ENCODE data around the gene TRIL.

Gene TRIL

DNA sequence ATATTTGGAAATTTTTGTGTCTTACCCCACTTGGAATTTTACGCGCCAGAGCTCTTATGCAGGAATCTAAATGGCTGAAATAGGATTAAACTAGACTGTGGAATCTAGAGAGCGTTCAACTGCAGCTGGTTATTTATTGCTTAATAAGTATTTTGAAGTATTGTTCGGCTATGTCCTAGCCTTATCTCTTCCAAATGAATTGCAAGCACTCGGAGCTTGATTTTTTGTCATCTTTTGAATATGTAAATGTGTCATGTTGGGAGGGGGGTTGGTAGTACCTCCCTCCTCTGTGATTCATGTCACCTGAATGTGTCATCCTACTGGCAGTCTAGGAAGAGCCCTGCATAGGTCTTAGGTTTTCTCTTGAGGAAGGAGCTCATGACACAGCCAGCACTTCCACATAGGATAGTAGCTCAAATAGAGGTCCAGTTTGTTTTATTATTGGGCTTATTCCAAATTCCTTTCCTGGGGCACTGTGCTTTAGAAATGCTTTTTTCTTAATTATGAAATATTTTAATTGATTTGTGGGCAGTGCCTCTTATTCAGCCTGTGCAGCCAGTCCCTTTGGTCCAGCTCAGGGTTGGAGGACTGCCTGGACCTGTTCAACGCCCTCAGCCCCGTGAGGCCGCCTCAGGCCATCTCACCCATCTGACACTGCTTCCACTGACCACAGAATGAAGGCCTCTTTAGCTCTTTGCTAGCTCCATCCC lies 22.5 kb upstream of the TRIL start:
- no peak for DNase-seq

DNA sequence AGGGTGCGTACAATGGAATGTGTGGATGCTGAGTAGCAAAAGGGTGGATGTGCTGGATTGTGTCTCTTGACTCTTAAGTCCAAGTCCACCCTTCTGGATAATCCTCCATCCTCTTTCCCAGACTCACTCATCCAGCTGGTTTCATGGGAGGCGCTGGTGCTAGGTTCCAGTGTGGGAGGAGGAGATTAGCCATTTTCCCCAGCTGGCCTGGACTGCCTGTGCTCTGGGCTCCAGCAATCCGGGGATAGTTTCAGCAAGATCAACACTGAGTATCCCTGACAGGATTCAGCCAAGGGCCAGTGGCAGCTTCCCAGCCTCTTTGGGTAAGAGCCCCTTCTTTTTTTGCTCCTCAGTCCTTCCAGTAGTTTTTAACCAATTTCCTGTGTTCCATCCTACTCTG lies 21.6 kb upstream of the TRIL start:
- no peak for DNase-seq

DNA sequence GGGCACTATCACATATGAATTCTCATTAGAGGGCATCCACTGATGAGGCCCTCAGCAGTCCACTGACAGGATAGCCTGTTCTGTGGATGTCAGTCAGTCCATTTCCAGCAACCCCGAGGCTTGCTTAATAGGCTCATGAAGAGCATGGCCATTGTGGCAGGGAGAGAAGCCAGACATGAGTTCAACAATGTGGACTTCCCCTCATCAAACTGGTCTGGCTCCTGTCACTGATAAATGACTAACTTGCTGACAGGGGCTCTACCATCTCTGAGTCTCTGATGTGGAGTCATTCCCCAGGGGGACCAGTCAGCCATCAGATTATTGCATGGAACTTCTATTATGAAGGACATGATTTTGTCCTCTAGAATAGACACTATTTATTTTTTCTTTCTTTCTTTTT lies 19.8 kb upstream of the TRIL start:
- no peak for DNase-seq

DNA sequence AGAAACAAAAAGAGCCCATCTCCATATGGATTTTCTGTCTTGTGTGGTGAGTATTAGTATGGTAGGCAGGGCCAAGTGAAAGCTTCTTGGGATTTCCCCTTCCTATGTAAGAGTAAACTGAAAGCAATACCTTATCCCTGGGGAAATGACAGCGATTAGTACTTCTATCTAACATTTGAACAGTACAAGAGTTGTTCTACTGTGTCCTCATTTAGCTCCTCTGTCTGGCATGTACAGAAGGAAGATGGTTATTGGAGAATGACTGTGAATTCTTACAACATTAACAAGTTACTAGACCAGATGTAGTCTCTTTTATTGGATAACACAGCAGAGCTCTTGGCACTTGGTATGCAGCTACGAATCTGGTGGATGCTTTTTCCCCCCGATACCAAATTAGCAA lies 17.9 kb upstream of the TRIL start:
- DNase-seq, result no peak

- no peak for DNase-seq
Measured at GRCh38 chr7:28973591-28973990, 15.5 kb upstream of the TRIL start.

DNA sequence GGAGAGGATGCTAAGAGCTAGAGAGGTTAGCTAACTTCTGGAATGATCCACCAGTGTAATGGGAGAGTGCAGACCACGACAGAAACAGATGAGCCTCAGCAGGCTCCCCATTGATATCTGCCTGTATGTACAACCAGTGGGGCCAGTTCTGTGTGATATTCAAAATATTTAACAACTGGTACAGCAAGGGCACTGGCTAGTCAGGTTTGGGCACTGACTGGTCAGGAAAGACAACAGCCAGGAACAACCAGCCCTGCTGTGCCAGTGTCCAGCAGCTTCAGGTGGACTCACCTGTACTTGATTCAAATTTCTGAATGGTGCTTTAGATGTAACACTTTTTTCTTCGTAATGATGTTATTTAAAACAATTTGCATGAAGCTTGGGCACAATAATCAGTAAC lies 5.9 kb upstream of the TRIL start:
- no peak for DNase-seq

- DNase-seq, result no peak
Measured at GRCh38 chr7:28961972-28962371, 3.8 kb upstream of the TRIL start.

DNA sequence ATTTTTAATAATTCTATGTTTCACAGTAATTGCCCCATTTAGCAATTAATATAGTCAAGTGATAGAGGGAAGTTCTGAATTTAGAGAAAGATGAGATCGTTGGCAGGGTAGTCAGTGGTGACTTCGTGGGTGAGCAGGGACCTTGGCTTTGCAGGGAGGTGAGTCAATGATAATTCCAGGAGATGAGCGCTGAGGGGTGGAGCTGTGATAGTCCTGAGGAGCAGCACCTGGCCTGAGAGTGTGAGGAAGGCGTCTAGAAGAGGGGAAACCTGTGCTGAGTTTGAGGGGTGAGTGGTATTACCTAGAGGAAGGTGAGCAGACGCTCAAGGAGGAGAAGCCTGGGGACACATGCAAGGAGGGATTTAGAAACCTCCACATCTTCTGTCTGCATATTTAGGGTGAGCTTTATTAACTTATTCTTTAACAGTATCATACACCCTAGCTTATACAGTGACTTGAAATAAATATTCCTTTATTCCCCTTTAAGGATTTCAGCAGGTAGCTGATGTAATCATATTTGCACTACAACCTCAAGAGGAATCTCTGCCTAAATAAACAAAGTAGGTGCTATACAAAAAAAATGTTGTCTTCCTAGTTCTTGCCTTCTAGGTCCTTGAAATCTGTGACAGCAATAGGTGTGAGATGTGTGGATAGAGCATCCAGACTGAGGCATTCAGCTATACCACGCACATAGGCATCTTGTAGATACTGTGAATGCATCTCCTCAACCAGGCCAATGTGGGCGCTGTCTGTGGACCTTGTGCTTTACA lies 2.1 kb upstream of the TRIL start:
- DNase-seq, result no peak

- no peak for DNase-seq
Measured at GRCh38 chr7:28958980-28959347, 834 bp upstream of the TRIL start.

DNA sequence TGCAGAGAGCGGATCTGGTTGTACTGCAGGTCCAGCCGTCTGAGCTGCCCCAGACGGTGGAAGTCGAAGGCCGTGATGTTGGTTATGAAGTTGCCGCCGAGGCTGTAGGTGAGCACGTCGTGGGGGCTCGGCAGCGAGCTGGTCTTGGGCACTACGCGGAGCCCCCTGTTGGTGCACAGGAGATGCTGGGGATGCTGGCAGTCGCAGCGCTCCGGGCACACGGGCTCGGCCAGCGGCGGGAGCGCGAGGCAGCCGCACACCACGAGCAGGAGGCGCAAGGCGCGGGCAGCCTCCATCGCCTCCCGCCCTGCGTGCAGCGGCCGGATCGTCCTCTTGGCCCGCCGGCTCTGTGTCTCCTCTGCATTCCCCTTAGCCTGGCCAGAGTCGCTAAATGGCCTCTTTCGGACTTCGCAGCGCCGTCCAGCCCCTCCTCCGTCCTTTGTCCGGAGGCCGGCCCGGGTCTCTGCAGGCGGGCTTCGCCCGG lies 337 bp downstream of the TRIL start:
- DNase-seq, result no peak

GRCh38 chr7:28957064-28957750 lies 923 bp downstream of the TRIL start:
- no peak for DNase-seq

DNA sequence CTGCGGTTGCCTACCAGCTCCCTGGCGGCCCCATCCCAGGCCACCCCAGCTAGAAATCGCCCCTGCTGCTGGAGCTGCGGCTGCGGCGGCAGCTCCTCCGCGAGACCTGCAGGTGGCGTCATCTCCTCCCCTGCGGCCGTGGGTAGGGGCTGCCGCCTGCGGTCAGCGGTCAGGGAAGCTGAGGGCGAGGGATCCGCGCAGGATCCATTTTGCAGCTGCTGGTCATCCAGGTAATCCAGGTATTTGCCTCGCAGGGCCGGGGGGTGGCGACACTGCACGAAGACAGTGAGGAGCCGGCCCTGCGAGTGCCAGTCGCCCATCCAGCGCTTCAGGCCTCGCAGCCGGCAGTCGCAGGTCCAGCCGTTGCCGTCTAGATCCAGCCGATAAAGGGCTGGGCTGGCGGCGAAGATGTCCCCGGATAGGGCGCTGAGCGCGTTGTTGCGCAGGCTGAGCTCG lies 1.5 kb downstream of the TRIL start:
- no peak for DNase-seq

DNA sequence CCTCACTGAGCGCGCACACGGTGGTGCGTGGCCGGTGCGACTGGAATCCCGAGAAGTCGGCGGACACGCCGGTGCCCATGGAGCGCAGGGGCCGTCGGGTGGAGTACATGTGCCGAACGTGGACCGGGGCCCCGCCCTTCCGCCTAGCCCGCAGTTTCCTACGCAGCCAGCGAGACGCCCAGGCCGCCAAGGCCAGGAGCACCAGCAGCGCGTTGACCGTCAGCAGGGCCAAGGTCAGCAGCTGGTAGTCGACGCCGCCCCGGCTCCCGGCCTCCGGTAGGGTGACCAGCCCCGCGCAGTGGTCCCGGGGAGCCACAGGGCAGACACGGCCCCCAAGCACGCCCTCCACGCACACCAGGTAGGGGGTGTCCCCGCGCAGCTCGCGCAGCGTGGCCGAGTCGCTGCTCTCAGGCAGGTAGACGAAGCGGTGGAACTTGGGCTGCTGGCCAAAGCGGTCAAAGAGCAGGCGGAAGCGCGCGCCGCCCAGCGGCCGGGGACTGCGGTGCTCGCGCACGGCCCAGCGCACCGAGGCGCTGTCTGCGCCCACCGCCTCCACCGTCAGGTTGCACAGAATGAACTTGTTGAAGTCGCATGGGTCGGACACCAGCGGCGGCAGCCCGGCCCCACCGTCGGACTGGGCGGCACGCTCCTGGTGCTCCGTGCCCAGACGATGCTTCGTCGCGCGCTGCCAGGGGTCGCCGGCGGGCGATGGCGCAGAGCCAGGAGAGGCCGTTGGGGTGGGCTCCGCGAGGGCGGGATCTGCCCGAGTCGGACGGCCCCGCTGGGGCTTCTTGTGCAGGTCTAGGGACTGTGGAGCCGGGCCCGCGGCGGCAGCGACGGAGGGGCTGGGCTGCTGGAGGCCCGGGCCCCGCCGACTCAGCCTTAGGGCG lies 2.2 kb downstream of the TRIL start:
- DNase-seq, result no peak

DNA sequence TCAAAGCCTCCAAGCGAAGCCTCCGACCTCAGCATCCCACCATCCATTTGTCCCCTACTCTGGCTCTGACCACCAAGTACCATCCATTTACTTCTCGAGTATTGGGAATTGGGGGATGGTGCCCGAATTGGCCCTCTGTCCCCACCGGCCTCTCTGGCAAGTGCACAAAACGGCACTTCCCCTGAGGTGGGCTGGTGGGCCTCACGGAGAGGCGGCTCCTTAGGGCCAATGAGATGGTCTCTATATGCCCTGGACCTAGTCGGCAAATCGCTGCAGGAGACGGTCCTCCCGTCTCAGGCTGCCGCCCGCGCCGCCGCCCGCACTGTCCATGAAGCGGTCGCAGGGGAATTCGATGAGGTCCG lies 2.8 kb downstream of the TRIL start:
- DNase-seq, result no peak

GRCh38 chr7:28954946-28955345 lies 3.2 kb downstream of the TRIL start:
- no peak for DNase-seq

GRCh38 chr7:28954471-28954870 lies 3.7 kb downstream of the TRIL start:
- no peak for DNase-seq

DNA sequence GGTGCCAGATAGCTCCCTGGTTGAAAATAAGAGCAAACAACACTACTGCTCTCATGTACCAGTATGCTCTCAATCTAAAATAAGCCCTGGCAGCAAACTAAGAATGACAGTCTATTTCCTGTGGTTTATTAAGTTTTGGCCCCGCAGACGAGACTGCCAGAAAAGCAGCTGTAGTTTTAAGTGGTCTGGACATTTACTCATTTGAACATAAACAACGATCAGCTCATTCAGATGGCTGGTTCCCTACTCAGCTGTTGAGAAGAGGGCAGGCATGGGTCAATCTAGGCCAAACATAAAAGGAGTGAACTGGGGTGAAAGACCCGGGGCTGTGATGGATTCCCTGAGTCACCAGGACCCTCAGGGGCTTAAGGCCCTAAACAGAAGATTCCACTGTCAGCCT lies 4.5 kb downstream of the TRIL start:
- no peak for DNase-seq

GRCh38 chr7:28942168-28942567 lies 16.0 kb downstream of the TRIL start:
- no peak for DNase-seq

GRCh38 chr7:28941633-28942032 lies 16.5 kb downstream of the TRIL start:
- DNase-seq, result no peak

- DNase-seq, result no peak
Measured at GRCh38 chr7:28940741-28941384, 17.3 kb downstream of the TRIL start.

DNA sequence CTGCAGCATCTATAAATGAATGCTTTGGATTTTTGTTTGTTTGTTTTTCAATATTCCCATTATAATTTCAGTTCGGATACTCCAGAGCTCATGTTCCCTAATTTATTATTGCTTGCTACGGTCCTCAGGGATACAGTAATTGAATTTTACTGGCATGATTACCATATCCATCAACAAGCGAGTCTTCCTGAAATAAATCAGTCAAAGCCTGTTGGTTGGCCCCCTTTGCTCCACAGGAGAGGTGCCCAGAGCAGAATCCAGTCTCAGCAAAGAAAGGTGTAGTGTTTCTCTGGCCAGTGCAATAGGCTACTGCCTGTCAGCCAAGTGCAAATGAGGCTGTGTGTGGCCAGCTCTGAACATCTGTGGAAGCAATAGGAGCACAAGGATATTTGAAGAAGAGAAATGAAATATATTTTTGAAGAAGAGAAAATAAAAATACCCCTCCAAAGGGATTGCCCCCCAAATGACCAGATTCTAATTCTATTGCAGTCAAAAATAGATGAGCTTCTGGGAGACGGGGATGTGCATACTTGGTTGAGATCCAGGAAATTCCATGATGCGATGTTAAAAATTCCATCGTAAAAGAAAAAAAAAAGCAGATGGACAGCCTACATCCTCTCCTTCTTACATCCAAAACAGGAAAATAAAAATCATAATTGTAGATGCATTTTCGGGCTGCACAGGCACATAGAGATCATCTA lies 18.1 kb downstream of the TRIL start:
- no peak for DNase-seq

DNA sequence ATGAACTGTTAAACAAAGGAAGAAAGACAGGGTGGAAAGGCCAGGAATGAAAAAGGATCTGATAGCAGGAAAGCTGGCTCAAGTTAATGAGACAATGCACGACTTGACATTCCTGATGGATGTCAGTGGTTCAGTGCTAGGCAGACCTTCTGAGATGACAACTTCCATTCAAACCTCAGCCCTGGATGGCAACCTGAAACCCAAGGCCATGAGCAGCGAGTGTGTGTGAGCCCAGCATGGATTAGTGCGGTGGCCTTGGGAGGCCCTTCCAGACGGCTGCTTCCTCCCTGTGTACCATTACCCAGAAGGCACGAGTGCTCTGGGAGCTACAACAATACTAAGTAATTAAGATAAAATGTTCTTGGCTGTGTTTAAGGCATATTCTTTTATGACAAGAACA lies 18.8 kb downstream of the TRIL start:
- no peak for DNase-seq
